ENCODE measurements around the gene GPX5.

GRCh38 chr6:28490205-28490890 lies 35.3 kb upstream of the GPX5 start:
- TF ChIP-seq CTCF (IDR thresholded peaks at IDR 0.05; ENCODE audit: insufficient read depth, low read length) (no peak), POLR2AphosphoS5 (IDR thresholded peaks at IDR 0.05; ENCODE audit: low read depth) (no peak), SPI1 (IDR thresholded peaks at IDR 0.05; ENCODE audit: borderline replicate concordance, low read depth) (no peak)

Measured in HL-60 (cell line).